Astrocyte (in vitro differentiated cells and primary cell): ENCODE measurements around the gene HS3ST1.

Experiments
- CTCF ChIP-seq: IDR thresholded peaks from 2 replicates; pipeline ENCODE4 v1.5.1; 2011; ENCODE audit warnings: low read depth, mild to moderate bottlenecking, inconsistent platforms, low read length, moderate library complexity; ENCODE audit not compliant: insufficient read depth
- EZH2 ChIP-seq: IDR thresholded peaks from 2 replicates; pipeline ENCODE4 v1.6.1; 2012; ENCODE audit warnings: mild to moderate bottlenecking, low read length, inconsistent platforms; ENCODE audit not compliant: insufficient read depth

GRCh38 chr4:11463707-11464106 lies 35.0 kb upstream of the HS3ST1 start:
- TF ChIP-seq CTCF (no peak), EZH2 (no peak)
